ENCODE data around the gene GET4.
"Not testable (repeated sequence)": the region's sequence is repeated elsewhere in the genome, so short reads cannot be mapped to it uniquely, and the experiment has no call there.

GET4 gene

GRCh38 chr7:845731-846130, 30.6 kb upstream of the GET4 start:
- no peak for DNase-seq (ENCODE audit: low read depth)

- DNase-seq (ENCODE audit: low read depth) = not testable (repeated sequence)
Observed at GRCh38 chr7:846958-847650, 29.2 kb upstream of the GET4 start.

- DNase-seq (ENCODE audit: low read depth) = not testable (repeated sequence)
Observed at GRCh38 chr7:847728-848127, 28.6 kb upstream of the GET4 start.

GRCh38 chr7:849145-849544, 27.2 kb upstream of the GET4 start:
- no peak for DNase-seq (ENCODE audit: low read depth)

GRCh38 chr7:849781-850180, 26.6 kb upstream of the GET4 start:
- DNase-seq (ENCODE audit: low read depth) = no peak

GRCh38 chr7:851204-851603, 25.1 kb upstream of the GET4 start:
- no peak for DNase-seq (ENCODE audit: low read depth)

GRCh38 chr7:853366-854117, 22.8 kb upstream of the GET4 start:
- no peak for DNase-seq (ENCODE audit: low read depth)

- DNase-seq (ENCODE audit: low read depth) = no peak
Observed at GRCh38 chr7:854118-854775, 22.1 kb upstream of the GET4 start.

GRCh38 chr7:855686-856369, 20.5 kb upstream of the GET4 start:
- DNase-seq (ENCODE audit: low read depth) = no peak

- DNase-seq (ENCODE audit: low read depth) = no peak
Observed at GRCh38 chr7:856444-857095, 19.8 kb upstream of the GET4 start.

GRCh38 chr7:857661-858060, 18.7 kb upstream of the GET4 start:
- no peak for DNase-seq (ENCODE audit: low read depth)

GRCh38 chr7:859359-860030, 16.9 kb upstream of the GET4 start:
- DNase-seq (ENCODE audit: low read depth) = no peak

- DNase-seq (ENCODE audit: low read depth) = no peak
Observed at GRCh38 chr7:860149-860548, 16.2 kb upstream of the GET4 start.

GRCh38 chr7:861222-861621, 15.1 kb upstream of the GET4 start:
- DNase-seq (ENCODE audit: low read depth) = no peak

GRCh38 chr7:862157-862556, 14.2 kb upstream of the GET4 start:
- DNase-seq (ENCODE audit: low read depth) = no peak

- DNase-seq (ENCODE audit: low read depth) = no peak
Observed at GRCh38 chr7:863106-863505, 13.2 kb upstream of the GET4 start.

GRCh38 chr7:865921-866320, 10.4 kb upstream of the GET4 start:
- no peak for DNase-seq (ENCODE audit: low read depth)

- no peak for DNase-seq (ENCODE audit: low read depth)
Observed at GRCh38 chr7:867001-867405, 9.4 kb upstream of the GET4 start.

GRCh38 chr7:867406-868188, 8.8 kb upstream of the GET4 start:
- DNase-seq (ENCODE audit: low read depth) = no peak

- no peak for DNase-seq (ENCODE audit: low read depth)
Observed at GRCh38 chr7:868189-868486, 8.2 kb upstream of the GET4 start.

- no peak for DNase-seq (ENCODE audit: low read depth)
Observed at GRCh38 chr7:869348-869747, 7.0 kb upstream of the GET4 start.

Data from stimulated activated CD4-positive, alpha-beta T cell treated with anti-CD3 and anti-CD28 coated beads, Interleukin-2, amount 100 ng/mL, for 4 hours (primary cell).